Measurements from ENCODE around the gene DDHD1. TPM values are rescaled to one million over a fixed set of nuclear protein-coding genes. Genes with fewer than 3 reads are reported as not detected.

DDHD1 gene
- total RNA-seq, 2 donors from 2014 or later = 53.6 to 73.5 TPM

DNA sequence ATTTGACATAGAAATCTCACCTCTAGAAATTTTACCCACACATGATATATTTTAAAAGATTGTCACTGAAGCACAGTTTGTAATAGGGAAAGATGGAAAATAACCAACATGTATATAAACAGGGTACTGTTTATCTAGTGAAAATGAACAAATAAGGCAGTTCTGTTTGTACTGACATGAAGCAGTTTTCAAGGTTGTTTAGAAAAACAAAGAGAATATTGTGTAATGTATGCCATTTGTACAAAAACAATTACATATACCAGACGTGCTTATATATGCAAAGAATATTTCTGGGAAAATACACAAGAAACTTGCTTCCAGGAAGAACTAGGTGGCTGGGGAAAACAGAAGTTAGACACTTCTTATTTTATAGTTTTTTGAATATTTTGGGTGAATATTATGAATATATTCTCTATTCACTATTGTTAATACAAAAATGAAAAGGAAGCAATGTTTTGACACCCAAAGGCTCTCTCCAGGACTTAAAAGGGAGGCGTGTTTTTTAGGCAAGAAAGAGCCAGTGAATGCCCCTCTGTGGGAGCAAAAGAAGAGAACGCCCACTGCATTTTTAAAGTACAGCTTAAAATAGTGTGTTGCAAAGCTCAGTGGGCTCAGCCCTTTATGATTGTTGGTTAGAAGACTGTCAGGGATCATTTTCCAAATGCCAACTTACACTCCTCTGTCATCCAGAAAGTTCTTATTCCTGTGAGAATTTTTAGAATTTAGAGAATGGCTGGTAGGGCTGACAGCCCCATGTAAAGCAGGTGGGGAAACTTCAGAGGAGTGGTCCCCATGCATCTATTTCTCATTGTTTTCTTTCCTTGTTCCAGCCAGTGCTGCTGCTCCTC lies 142.7 kb downstream of the DDHD1 start:
- H3K9me3 Mint-ChIP-seq = peaks cover 0 to 3% of the 10 kb centered on the region in 2 donors
- no peaks in the 10 kb centered on the region for H3K4me1 Mint-ChIP-seq (ENCODE audit: low read depth)
- H3K4me3 Mint-ChIP-seq = no peak overlapping the region
- no peak overlapping the region for H3K27ac Mint-ChIP-seq
- no peak for ATAC-seq (replicated peaks in 1 of 2)
- peaks cover 8% of the 10 kb centered on the region for H3K27me3 Mint-ChIP-seq (ENCODE audit: low read depth)
- peaks cover 0 to 3% of the 10 kb centered on the region in 2 donors for H3K36me3 Mint-ChIP-seq (ENCODE audit: insufficient read depth in 2 of 2)
- no peak for DNase-seq

DNA sequence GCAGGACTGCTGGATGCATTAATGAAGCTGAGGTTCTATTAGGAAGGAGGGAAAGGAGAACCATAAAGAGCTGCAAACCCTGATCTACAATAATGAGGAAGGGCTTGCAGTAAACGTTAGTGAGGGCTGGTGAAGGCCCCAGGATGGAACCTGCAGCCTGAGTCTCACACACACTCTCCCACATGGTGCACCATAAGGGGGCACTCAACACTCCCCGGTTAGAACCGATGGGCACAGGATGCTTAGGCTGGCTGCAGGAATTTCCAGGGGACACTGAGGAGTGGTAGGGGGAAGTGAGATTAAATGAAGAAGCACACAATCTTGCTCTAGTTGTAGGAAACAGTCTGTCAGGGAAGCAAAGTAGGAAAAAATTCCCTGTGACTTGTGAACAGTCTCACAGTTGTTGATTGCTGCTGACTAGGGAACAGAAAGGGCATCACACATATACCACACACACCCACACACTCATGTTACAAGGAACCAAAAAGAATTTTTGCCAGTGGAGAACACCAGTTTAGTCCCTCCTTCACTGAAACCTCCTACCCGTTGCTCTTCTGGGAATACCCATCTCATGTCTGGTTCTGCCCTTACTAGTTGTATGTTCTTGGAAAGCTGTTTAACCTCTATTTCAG lies 146.1 kb downstream of the DDHD1 start:
- H3K4me3 Mint-ChIP-seq = no peak overlapping the region
- H3K4me1 Mint-ChIP-seq (ENCODE audit: low read depth) = no peaks in the 10 kb centered on the region

DNA sequence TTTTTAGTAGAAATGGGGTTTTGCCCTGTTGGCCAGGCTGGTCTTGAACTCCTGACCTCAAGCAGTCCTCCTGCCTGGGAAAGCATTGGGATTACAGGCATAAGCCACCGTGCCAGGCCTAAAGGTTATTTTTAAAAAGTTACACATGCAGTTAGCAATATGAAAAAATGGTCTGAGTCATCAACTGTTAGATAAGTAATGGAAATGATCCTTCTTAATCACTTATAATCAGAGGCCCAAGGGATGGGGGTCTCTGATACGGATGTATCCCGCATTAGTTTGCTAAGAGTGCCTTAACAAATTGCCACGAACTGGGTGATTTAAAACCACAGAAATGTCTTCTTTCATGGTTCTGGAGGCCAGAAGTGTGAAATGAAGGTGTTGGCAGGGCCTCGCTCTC lies 148.1 kb downstream of the DDHD1 start:
- H3K27me3 Mint-ChIP-seq (ENCODE audit: low read depth) = no peaks in the 10 kb centered on the region
- no peak for DNase-seq
- no peaks in the 10 kb centered on the region for H3K4me1 Mint-ChIP-seq (ENCODE audit: low read depth)
- H3K36me3 Mint-ChIP-seq (ENCODE audit: insufficient read depth in 2 of 2) = no peaks in the 10 kb centered on the region
- no peak overlapping the region for H3K4me3 Mint-ChIP-seq
- no peak for ATAC-seq (replicated peaks in 1 of 2)
- H3K9me3 Mint-ChIP-seq = no peaks in the 10 kb centered on the region
- no peak overlapping the region for H3K27ac Mint-ChIP-seq

More for the DNA sequence above, 146.1 kb downstream of the DDHD1 start:
- no peak overlapping the region for H3K27ac Mint-ChIP-seq
- no peaks in the 10 kb centered on the region for H3K27me3 Mint-ChIP-seq (ENCODE audit: low read depth)
- H3K9me3 Mint-ChIP-seq = no peaks in the 10 kb centered on the region
- H3K36me3 Mint-ChIP-seq (ENCODE audit: insufficient read depth in 2 of 2) = no peaks in the 10 kb centered on the region
- DNase-seq (no peak), ATAC-seq (replicated peaks in 1 of 2) (no peak)

DNA sequence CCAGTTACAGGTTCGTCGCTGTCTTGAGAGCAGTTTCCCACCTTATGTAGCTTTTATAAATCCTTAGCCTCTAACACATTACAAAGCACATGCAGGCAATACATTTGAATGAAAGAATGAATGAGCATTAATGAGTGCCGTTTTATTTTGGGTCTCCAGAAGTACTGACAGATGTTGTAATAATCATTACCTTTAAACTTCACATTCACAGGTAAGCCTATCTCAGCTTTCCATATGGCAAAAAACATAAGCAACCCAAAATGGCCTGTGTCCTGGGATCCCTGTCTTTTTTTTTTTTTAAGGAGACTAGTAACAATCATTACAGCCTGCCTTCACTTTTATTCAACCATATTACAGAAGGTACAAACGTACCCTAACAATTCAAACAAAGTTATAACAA lies 149.3 kb downstream of the DDHD1 start:
- Mint-ChIP-seq H3K9me3 (no peaks in the 10 kb centered on the region), H3K36me3 (ENCODE audit: insufficient read depth in 2 of 2) (no peaks in the 10 kb centered on the region), H3K27ac (no peak overlapping the region), H3K4me3 (no peak overlapping the region), H3K4me1 (ENCODE audit: low read depth) (no peaks in the 10 kb centered on the region), H3K27me3 (ENCODE audit: low read depth) (no peaks in the 10 kb centered on the region)
- ATAC-seq (replicated peaks in 1 of 2) (no peak), DNase-seq (no peak)

DNA sequence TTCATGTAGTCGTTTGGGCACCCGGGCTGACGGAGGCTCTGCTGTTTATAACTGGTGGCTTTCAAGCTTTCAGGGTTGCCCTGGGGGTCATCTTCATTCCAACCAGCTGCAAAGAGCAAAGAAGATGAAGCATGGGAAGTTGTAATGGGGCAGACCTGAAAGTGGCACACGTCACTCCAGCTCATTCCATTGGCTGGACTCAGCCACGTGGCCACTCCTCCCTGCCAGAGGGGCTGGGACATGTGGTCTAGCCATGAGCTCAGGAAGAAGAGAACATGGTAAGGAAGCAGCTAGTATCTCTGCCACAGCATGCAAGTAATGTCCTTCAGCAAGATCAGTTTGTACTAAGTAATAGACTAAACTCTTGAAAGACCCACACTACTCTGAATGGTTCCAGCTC lies 150.5 kb downstream of the DDHD1 start:
- H3K27ac Mint-ChIP-seq = no peak overlapping the region
- no peaks in the 10 kb centered on the region for H3K4me1 Mint-ChIP-seq (ENCODE audit: low read depth)
- H3K27me3 Mint-ChIP-seq (ENCODE audit: low read depth) = no peaks in the 10 kb centered on the region
- H3K9me3 Mint-ChIP-seq = no peaks in the 10 kb centered on the region
- H3K36me3 Mint-ChIP-seq (ENCODE audit: insufficient read depth in 2 of 2) = no peaks in the 10 kb centered on the region
- ATAC-seq (replicated peaks in 1 of 2) (no peak), DNase-seq (no peak)
- H3K4me3 Mint-ChIP-seq = no peak overlapping the region

DNA sequence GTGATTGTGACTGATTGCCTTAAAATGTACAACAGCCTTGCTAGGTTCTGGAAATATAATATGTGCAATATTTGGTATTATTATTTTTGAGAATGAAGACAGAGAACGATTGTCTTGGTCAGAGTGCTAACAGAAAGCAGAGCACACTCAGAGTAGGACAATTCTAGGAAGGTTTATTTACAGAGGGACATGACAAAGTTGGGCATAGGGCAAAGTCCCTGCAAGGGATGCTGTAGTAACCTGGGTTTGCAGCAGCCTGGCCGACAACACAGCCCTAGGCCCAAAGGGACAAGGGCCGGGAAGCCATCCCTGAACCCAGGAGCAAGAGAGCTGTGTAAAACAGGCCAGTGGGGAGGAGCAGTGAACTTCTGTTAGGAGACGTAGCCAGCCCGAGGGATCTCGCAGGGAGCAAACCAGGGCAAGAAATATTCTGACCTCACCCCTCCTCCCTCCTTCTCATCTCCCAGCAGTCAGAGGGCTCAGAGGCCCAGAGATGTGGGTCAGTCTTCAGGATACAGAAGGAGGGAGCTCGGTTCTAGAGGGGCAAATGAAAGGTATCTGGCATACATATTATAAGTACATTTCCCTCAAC lies 151.2 kb downstream of the DDHD1 start:
- DNase-seq (no peak), ATAC-seq (replicated peaks in 1 of 2) (no peak)
- H3K4me3 Mint-ChIP-seq = no peak overlapping the region
- H3K36me3 Mint-ChIP-seq (ENCODE audit: insufficient read depth in 2 of 2) = no peaks in the 10 kb centered on the region
- H3K9me3 Mint-ChIP-seq = no peaks in the 10 kb centered on the region
- H3K4me1 Mint-ChIP-seq (ENCODE audit: low read depth) = no peaks in the 10 kb centered on the region
- H3K27me3 Mint-ChIP-seq (ENCODE audit: low read depth) = no peaks in the 10 kb centered on the region
- no peak overlapping the region for H3K27ac Mint-ChIP-seq

DNA sequence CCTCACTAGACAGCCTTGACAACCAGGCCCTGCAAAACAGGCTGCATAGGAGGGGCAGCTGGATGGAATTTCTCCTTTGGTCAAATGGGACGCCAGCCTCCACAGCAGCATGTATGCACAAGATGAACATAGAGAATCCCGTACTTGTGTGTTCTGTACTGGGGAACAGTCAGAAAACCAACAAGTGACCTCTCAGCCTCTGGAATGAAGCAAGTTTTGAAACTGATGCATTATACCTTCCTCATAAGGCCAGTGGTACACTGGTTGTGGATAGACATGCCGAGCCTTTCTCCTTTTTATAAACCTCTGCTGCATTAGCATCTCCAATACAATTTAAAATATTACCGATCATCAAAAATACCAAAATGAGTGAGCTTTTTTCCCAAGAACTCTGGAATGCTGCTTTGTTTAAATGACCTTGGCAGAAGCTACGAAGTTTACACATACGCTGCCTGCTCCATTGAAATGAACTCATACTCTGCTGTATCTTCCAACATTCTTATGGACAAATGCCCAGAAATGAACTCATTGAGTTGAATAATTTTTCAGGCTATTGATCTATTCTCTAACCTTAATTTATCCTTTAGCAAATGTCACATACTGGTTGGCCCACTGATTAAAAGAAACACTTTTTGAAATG lies 154.6 kb downstream of the DDHD1 start:
- no peak for ATAC-seq (replicated peaks in 1 of 2)
- Mint-ChIP-seq H3K4me3 (no peak overlapping the region), H3K36me3 (ENCODE audit: insufficient read depth in 2 of 2) (no peaks in the 10 kb centered on the region), H3K9me3 (no peaks in the 10 kb centered on the region), H3K4me1 (ENCODE audit: low read depth) (no peaks in the 10 kb centered on the region), H3K27me3 (ENCODE audit: low read depth) (no peaks in the 10 kb centered on the region), H3K27ac (no peak overlapping the region)
- DNase-seq = no peak

DNA sequence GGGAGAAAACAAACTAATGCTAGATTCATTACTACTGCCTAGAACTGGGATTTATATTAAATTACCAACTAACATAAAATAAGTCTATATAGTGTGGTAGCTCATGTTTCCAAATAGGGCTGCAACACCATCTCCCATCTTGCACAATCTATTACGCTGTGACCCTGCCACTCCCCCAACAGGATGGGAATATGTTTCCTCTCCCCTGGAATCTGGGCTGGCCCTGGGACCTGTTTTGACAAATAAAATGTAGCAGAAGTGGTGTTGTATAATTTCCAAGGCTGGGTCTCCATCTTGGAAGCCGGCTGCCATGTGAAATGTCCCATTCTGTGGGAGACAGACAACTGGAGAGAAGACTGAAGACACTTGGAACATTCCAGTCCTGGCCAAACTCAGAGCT lies 156.6 kb downstream of the DDHD1 start:
- H3K9me3 Mint-ChIP-seq = no peaks in the 10 kb centered on the region
- no peak overlapping the region for H3K27ac Mint-ChIP-seq
- ATAC-seq (replicated peaks in 1 of 2) (no peak), DNase-seq (no peak)
- no peaks in the 10 kb centered on the region for H3K4me1 Mint-ChIP-seq (ENCODE audit: low read depth)
- H3K4me3 Mint-ChIP-seq = no peak overlapping the region
- peaks cover 6% of the 10 kb centered on the region for H3K27me3 Mint-ChIP-seq (ENCODE audit: low read depth)
- H3K36me3 Mint-ChIP-seq (ENCODE audit: insufficient read depth in 2 of 2) = no peaks in the 10 kb centered on the region

DNA sequence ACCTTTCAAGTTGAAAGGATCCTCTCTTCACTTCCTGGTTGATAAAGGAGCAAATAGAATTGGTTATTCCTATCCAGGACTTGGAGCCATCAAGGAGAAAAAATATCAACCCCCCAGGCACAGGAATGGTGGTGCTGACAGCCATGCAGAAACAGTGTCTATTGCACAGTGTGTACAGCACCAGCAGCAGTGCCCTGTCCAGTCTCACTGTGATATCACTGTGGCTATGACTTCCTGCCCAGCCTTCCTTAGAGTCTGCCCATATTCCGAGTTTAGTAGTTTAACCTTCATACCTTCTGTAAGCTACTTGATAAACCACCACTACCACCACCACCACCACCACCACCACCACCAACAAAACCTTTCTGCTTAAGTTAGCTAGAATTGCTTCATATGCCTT lies 157.1 kb downstream of the DDHD1 start:
- no peaks in the 10 kb centered on the region for H3K9me3 Mint-ChIP-seq
- peaks cover 6% of the 10 kb centered on the region for H3K27me3 Mint-ChIP-seq (ENCODE audit: low read depth)
- no peak overlapping the region for H3K4me3 Mint-ChIP-seq
- H3K36me3 Mint-ChIP-seq (ENCODE audit: insufficient read depth in 2 of 2) = no peaks in the 10 kb centered on the region
- no peaks in the 10 kb centered on the region for H3K4me1 Mint-ChIP-seq (ENCODE audit: low read depth)
- H3K27ac Mint-ChIP-seq = no peak overlapping the region
- DNase-seq (no peak), ATAC-seq (replicated peaks in 1 of 2) (no peak)

DNA sequence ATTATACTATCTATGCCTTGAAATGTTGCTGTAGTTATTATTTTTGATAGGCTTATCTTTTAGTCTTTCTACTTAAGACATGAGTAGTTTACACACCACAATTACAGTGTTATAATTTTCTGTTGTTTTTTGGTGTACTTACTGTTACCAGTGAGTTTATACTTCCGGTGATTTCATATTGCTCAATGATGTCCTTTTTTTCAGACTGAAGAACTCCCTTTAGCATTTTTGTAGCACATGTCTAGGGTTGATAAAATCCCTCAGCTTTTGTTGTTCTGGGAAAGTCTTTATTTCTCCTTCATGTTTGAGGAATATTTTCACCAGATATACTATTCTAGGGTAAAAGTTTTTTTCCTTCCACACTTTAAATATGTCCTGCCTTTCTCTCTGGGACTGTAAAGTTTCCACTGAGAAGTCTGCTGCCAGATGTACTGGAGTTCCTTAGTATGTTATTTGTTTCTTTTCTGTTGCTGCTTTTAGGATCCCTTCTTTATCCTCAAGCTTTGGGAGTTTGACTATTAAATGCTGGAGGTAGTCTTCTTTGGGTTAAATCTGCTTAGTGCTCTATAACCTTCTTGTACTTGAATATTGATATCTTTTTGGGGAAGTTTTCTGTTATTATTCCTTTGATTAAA lies 160.8 kb downstream of the DDHD1 start:
- peaks cover 0 to 1% of the 10 kb centered on the region in 2 donors for H3K36me3 Mint-ChIP-seq (ENCODE audit: insufficient read depth in 2 of 2)
- no peaks in the 10 kb centered on the region for H3K4me1 Mint-ChIP-seq (ENCODE audit: low read depth)
- no peak for DNase-seq
- H3K9me3 Mint-ChIP-seq = no peaks in the 10 kb centered on the region
- no peak overlapping the region for H3K27ac Mint-ChIP-seq
- no peak overlapping the region for H3K4me3 Mint-ChIP-seq
- peaks cover 6% of the 10 kb centered on the region for H3K27me3 Mint-ChIP-seq (ENCODE audit: low read depth)
- ATAC-seq (replicated peaks in 1 of 2) = no peak

DNA sequence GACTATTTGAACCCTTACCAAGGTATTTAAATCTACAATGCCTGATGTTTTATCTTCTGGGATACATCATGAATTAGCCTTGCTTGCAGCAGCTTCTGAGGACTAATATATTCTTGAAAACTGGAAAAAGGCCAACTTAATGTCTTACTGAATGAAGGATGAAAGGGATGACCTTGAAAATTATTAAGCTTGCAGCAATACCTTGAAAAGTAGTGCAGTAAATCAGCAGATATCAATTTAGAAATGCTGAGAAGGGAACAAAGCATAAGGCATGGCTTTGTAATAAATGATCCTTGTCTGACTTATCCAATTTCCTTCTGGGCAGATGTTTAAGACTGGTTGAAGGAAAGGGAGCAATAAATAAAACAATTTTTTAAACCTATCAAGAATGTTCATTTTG lies 165.0 kb downstream of the DDHD1 start:
- Mint-ChIP-seq H3K9me3 (peaks cover 0 to 1% of the 10 kb centered on the region in 2 donors), H3K27ac (no peak overlapping the region)
- no peak for DNase-seq

DNA sequence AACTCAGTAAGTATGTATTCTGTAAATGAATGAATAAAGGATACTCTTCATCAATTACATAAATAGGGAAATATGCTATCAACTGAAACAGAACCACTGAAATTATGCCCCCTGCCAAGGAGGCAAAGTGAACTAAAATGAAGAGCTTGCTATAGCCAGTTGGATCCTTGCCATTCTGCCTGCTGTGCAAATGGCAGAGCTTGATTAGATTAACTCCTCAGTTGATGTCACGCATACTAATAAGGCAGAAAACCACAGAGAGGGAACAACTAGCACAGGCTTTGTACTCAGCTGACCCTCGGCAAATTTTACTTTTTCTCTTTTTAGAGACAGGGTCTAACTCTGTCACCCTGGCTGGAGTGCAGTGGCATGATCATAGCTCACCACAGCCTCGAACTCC lies 165.6 kb downstream of the DDHD1 start:
- Mint-ChIP-seq H3K36me3 (ENCODE audit: insufficient read depth in 2 of 2) (peaks cover 0 to 1% of the 10 kb centered on the region in 2 donors), H3K27ac (no peak overlapping the region), H3K9me3 (peaks cover 0 to 1% of the 10 kb centered on the region in 2 donors), H3K27me3 (ENCODE audit: low read depth) (no peaks in the 10 kb centered on the region), H3K4me3 (no peak overlapping the region), H3K4me1 (ENCODE audit: low read depth) (no peaks in the 10 kb centered on the region)
- ATAC-seq (replicated peaks in 1 of 2) = no peak
- no peak for DNase-seq

More for the DNA sequence above, 165.0 kb downstream of the DDHD1 start:
- H3K4me3 Mint-ChIP-seq = no peak overlapping the region
- peaks cover 5% of the 10 kb centered on the region for H3K27me3 Mint-ChIP-seq (ENCODE audit: low read depth)
- peaks cover 0 to 1% of the 10 kb centered on the region in 2 donors for H3K36me3 Mint-ChIP-seq (ENCODE audit: insufficient read depth in 2 of 2)
- ATAC-seq (replicated peaks in 1 of 2) = no peak
- H3K4me1 Mint-ChIP-seq (ENCODE audit: low read depth) = no peaks in the 10 kb centered on the region

DNA sequence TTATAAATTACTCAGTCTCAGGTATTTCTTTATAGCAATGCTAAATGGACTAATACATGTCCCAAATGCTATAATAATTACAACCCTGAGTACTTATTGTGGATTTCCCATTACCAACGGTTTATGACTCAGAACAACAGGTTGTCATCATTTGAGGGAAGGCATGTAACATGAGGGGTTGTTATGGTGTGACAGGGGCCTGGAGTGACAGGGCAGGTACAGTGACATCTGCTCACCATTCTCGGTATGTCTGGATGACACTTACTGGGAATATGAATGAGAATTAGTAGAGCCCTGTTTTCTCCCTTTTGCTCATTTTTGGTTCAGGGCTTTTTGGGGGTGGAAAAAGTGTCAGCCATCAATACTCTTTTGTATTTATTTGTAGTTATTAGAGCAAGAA lies 166.1 kb downstream of the DDHD1 start:
- H3K27ac Mint-ChIP-seq = no peak overlapping the region
- peaks cover 0 to 1% of the 10 kb centered on the region in 2 donors for H3K9me3 Mint-ChIP-seq
- ATAC-seq (replicated peaks in 1 of 2) = peak in 1 of 2 donors; percentile 79
- H3K4me1 Mint-ChIP-seq (ENCODE audit: low read depth) = no peaks in the 10 kb centered on the region
- DNase-seq = no peak
- H3K27me3 Mint-ChIP-seq (ENCODE audit: low read depth) = no peaks in the 10 kb centered on the region
- peaks cover 0 to 1% of the 10 kb centered on the region in 2 donors for H3K36me3 Mint-ChIP-seq (ENCODE audit: insufficient read depth in 2 of 2)
- no peak overlapping the region for H3K4me3 Mint-ChIP-seq
